LoVo (cell line): ENCODE data around the gene DUSP15.
"Not testable (repeated sequence)": the region's sequence is repeated elsewhere in the genome, so short reads cannot be mapped to it uniquely, and the experiment has no call there.

Source experiments
- DNase-seq: peaks from one replicate; pipeline ENCODE4 v3.0.0-alpha.2; 2016; ENCODE audit warnings: low spot score

DUSP15 gene

DNA sequence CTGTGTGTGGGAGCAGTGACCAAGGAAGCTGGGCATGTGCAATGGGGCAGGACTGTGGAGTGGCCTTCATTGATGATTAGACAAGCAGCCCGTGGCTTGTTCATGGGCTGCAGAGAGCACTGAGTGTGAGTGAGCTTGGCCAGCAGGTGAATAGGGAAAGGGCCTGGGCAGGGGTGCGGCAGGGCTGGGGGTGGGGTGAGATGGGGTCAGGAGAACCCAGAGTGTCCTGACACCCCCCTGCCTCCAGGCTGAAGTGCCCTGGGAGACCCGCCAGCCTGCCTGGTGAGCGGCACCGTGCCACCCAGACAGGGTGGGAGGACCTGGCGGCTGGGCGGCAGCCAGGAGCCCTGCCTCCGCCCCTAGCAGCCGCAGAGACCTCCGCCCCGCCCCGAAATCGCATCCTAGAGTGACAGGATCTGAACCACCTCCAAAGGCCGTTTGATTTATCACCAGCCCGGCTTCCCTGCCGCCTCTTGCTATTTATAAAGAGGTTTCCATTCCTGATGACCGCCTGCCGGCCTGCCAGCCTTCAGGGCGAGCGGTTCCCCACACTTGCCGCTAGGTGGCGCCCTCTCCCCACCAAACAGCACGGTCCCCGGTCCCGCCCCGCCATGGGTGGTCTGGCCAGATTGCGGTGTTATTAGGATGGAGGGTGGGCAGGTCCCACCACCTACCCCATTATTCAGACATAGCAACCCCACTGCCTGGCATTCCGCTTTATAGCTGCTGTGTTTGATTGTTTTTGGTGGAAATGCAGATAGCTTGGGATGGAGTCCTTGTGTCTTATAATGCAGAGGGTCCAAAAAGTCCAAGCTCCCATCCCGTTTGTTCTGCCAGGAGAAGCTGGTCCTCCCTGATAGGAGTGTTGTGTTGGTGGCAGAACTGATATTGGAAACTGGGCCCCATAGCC is 47.7 kb downstream of the DUSP15 start:
- peak; percentile 63 for DNase-seq

DNA sequence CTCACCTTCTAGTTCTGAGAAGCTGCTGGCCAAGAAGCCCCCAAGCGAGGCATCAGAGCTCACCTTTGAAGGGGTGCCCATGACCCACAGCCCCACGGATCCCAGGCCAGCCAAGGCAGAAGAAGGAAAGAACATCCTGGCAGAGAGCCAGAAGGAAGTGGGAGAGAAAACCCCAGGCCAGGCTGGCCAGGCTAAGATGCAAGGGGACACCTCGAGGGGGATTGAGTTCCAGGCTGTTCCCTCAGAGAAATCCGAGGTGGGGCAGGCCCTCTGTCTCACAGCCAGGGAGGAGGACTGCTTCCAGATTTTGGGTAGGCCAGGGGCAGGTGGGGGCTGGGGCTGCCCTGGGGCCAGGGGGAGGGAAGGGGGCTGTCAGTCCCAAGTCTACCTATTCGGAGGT is 48.9 kb downstream of the DUSP15 start:
- no peak for DNase-seq

- DNase-seq: no peak
These were observed 50.1 kb downstream of the DUSP15 start for GRCh38 chr20:31820228-31820627.

DNA sequence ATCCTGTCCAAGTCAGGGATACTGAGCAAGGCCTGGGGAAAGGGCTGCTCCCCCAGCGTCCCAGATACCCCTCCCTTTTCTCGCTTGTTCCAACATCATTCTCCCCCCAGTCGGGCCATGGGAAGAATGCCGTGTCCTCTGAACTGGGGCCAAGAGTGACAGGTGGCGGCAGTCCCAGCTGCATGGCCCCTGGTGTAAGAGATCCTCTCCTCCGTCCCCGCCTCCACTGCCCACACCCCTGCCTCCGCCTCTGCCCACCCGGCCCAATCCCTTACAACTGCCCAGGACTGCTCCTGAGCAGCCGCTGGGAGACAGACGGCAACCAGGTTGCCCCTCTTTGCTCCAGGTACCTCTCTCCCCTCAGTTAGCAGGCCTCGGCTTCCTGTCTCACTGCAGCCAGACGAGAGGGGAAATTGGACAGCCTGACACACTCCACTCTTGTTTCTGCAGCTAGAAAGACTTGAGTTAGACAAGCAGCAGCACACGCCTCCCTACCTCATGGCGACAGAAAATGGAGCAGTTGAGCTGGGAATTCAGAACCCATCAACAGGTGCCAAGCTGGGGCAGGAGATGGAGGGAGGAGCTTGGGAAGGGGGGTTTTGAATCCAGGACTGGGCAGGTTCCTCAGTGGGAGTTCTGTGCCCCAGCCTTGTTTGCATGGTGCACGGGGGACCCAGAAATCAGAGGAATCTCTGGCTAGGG is 51.1 kb downstream of the DUSP15 start, which contains the start of gene MYLK2:
MYLK2 (plus strand) TSS at position 274 of the 702 bp plus-strand sequence; CDS start at position 499, 225 bp downstream.
- no peak for DNase-seq

GRCh38 chr20:31818376-31818908 is 51.9 kb downstream of the DUSP15 start:
- no peak for DNase-seq

DNA sequence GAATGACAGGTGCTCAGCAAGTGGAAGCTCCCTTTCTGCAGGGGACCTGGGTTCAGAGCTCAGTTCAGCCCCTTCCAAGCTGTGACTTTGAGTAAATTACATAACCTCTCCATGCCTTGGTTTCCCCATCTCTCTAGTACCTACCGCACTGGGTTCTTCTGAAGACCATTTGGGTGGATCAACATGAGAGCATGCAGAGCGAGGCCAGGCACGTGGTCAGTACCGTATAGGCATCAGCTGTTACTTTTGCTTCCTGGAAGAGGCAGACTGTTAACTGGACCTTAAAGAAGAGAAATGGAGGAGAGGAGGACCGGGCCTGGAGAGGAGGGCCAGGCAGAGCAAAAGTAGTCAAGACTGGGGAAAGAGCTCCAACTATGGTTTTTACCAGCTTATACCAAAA is 52.9 kb downstream of the DUSP15 start:
- no peak for DNase-seq

GRCh38 chr20:31816221-31816620 is 54.1 kb downstream of the DUSP15 start:
- no peak for DNase-seq

GRCh38 chr20:31815408-31816188 is 54.7 kb downstream of the DUSP15 start:
- DNase-seq: no peak

DNA sequence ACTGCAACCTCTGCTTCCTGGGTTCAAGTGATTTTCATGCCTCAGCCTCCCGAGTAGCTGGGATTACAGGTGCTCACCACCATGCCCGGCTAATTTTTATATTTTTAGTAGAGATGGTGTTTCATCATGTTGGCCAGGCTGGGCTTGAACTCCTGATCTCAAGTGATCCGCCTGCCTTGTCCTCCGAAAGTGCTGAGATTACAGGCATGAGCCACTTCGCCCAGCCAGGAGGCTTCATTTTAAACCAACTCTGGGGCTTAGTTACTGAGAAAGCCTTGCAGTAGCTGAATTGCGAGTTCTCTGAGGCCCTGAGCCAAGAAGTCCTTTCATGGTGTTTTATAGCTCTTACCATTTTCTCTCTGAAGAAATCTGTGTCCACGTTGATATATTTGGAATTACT is 56.2 kb downstream of the DUSP15 start:
- DNase-seq: not testable (repeated sequence)

DNA sequence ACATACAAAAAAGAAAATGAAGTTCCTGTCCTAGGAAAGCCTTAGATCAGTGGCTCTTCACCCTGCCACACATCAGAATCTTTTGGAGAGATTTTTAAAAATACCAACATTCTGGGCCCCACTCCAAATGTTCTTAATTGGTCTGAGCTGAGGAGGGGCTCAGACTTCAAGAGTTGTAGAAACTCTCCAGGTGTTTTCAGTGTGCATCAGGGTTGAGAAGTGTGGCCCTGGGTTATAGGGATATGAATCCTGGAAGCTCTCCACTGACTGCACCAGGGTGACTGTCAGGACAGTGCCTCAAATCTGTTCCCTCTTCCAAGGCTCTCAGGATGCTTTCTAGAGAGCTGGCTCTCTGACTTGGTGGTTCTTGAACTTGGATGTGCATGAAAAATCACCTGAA is 56.7 kb downstream of the DUSP15 start:
- DNase-seq: no peak

- no peak for DNase-seq
These were observed 58.3 kb downstream of the DUSP15 start for GRCh38 chr20:31811796-31812728.

DNA sequence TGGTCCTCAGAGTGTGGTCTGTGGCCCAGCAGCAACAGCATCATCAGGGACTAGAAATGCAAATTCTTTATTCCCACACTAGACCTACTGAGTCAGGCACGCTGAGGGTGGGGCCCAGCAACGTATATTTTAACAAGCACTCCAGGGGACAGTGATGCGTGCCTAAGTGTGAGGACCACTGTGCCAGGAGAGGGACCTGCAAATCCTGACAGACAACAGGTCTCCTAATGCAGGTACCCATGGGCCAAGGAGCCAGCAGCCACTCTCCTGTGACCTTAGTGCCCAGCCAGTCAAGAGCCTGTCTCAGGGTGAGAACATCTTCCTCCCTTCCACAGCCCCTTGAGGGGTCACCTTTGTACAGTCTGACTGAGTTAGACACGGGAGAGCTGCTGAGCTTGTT is 59.1 kb downstream of the DUSP15 start:
- no peak for DNase-seq
